Measurements from ENCODE around the gene TPR.

TPR gene

DNA sequence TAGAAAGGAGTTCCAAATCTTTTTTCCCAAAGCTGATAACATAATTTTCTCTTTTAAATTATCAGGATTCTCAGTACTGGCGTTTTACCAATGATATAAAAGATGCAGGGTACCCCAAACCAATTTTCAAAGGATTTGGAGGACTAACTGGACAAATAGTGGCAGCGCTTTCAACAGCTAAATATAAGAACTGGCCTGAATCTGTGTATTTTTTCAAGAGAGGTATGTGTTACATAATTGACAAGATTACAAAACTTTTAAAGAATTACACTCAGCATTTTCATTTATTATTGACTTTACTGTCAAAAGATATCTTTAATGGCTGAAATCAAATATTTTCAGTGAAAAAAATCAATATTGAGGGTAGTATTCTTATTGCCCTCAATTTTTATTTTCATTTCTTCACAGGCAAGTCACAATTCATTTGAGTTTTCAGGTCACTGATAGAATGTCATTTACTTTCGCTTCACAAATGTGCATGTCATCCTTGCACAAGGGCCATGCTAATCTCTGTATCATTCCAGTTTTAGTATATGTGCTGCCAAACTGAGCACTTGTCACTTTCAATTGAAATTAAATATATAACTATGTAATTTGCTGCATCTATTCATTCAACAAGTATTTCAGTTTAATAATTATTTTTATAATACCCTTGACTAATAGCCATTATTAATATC is 63.5 kb downstream of the TPR start:
- H3K9ac ChIP-seq (ENCODE audit: low read length), result no peak overlapping the region
- H4K20me1 ChIP-seq (ENCODE audit: insufficient read depth, low read length), result no peaks in the 10 kb centered on the region

DNA sequence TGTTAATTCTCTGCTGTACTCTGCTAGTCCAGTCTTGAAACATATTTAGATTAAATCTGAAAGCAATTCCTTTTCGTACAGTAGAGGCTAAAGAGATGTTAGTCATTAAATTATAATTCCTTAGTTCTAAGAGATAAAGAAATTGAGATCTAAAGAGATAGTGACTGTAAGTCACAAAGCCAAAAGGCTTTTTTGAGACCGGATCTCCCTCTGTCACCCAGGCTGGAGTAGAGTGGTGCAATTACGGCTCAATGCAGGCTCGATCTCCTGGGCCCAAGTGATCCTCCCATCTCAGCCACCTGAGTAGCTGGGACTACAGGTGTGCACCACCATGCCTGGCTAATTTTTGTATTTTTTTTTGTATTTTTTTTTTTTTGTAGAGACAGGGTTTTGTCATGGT is 64.7 kb downstream of the TPR start:
- H3K4me1 ChIP-seq (ENCODE audit: low read length), result no peaks in the 10 kb centered on the region
- H3K79me2 ChIP-seq (ENCODE audit: low read length), result no peaks in the 10 kb centered on the region
- H3K27ac ChIP-seq (ENCODE audit: low read length), result no peak overlapping the region
- H3K9ac ChIP-seq (ENCODE audit: low read length), result no peak overlapping the region
- TF ChIP-seq, protein P1, sequence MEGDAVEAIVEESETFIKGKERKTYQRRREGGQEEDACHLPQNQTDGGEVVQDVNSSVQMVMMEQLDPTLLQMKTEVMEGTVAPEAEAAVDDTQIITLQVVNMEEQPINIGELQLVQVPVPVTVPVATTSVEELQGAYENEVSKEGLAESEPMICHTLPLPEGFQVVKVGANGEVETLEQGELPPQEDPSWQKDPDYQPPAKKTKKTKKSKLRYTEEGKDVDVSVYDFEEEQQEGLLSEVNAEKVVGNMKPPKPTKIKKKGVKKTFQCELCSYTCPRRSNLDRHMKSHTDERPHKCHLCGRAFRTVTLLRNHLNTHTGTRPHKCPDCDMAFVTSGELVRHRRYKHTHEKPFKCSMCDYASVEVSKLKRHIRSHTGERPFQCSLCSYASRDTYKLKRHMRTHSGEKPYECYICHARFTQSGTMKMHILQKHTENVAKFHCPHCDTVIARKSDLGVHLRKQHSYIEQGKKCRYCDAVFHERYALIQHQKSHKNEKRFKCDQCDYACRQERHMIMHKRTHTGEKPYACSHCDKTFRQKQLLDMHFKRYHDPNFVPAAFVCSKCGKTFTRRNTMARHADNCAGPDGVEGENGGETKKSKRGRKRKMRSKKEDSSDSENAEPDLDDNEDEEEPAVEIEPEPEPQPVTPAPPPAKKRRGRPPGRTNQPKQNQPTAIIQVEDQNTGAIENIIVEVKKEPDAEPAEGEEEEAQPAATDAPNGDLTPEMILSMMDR (IDR thresholded peaks at IDR 0.05; ENCODE audit: low read depth, low read length), result no peak
- no peak for TF ChIP-seq EZH2phosphoT487 (IDR thresholded peaks at IDR 0.05; ENCODE audit: low read depth)
- no peaks in the 10 kb centered on the region for H3K27me3 ChIP-seq (ENCODE audit: low read depth, low read length)
- H2AFZ ChIP-seq (ENCODE audit: low read depth, low read length), result no peak overlapping the region
- H3K4me3 ChIP-seq (ENCODE audit: low read length), result no peak overlapping the region
- H3K36me3 ChIP-seq (replicated peaks; ENCODE audit: low read depth, low read length), result peaks cover 25% of the 10 kb centered on the region
- no peaks in the 10 kb centered on the region for H4K20me1 ChIP-seq (ENCODE audit: insufficient read depth, low read length)
- no peaks in the 10 kb centered on the region for H3K9me3 ChIP-seq (ENCODE audit: insufficient read depth, low read length)
- no peak overlapping the region for H3K4me2 ChIP-seq (ENCODE audit: low read length)

More for the DNA sequence above, 63.5 kb downstream of the TPR start:
- no peaks in the 10 kb centered on the region for H3K79me2 ChIP-seq (ENCODE audit: low read length)
- no peak overlapping the region for H3K4me3 ChIP-seq (ENCODE audit: low read length)
- H3K4me2 ChIP-seq (ENCODE audit: low read length), result no peak overlapping the region
- H3K9me3 ChIP-seq (ENCODE audit: insufficient read depth, low read length), result no peaks in the 10 kb centered on the region
- no peak overlapping the region for H3K27ac ChIP-seq (ENCODE audit: low read length)
- no peak overlapping the region for H2AFZ ChIP-seq (ENCODE audit: low read depth, low read length)
- no peak for TF ChIP-seq EZH2phosphoT487 (IDR thresholded peaks at IDR 0.05; ENCODE audit: low read depth)
- no peaks in the 10 kb centered on the region for H3K27me3 ChIP-seq (ENCODE audit: low read depth, low read length)
- no peaks in the 10 kb centered on the region for H3K4me1 ChIP-seq (ENCODE audit: low read length)
- peaks cover 36% of the 10 kb centered on the region for H3K36me3 ChIP-seq (replicated peaks; ENCODE audit: low read depth, low read length)

DNA sequence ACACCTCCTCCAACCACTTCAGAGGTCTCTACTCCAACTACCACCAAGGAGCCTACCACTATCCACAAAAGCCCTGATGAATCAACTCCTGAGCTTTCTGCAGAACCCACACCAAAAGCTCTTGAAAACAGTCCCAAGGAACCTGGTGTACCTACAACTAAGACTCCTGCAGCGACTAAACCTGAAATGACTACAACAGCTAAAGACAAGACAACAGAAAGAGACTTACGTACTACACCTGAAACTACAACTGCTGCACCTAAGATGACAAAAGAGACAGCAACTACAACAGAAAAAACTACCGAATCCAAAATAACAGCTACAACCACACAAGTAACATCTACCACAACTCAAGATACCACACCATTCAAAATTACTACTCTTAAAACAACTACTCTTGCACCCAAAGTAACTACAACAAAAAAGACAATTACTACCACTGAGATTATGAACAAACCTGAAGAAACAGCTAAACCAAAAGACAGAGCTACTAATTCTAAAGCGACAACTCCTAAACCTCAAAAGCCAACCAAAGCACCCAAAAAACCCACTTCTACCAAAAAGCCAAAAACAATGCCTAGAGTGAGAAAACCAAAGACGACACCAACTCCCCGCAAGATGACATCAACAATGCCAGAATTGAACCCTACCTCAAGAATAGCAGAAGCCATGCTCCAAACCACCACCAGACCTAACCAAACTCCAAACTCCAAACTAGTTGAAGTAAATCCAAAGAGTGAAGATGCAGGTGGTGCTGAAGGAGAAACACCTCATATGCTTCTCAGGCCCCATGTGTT is 66.6 kb downstream of the TPR start:
- Histone ChIP-seq H3K79me2 (ENCODE audit: low read length) (no peaks in the 10 kb centered on the region), H3K27ac (ENCODE audit: low read length) (no peak overlapping the region), H3K4me2 (ENCODE audit: low read length) (no peak overlapping the region), H3K4me3 (ENCODE audit: low read length) (no peak overlapping the region), H3K36me3 (replicated peaks; ENCODE audit: low read depth, low read length) (peaks cover 24% of the 10 kb centered on the region), H3K27me3 (ENCODE audit: low read depth, low read length) (no peaks in the 10 kb centered on the region), H3K9me3 (ENCODE audit: insufficient read depth, low read length) (no peaks in the 10 kb centered on the region), H3K4me1 (ENCODE audit: low read length) (no peaks in the 10 kb centered on the region), H3K9ac (ENCODE audit: low read length) (no peak overlapping the region), H4K20me1 (ENCODE audit: insufficient read depth, low read length) (no peaks in the 10 kb centered on the region), H2AFZ (ENCODE audit: low read depth, low read length) (no peak overlapping the region)
- TF ChIP-seq, protein P1 (IDR thresholded peaks at IDR 0.05; ENCODE audit: low read depth, low read length), result no peak
- TF ChIP-seq EZH2phosphoT487 (IDR thresholded peaks at IDR 0.05; ENCODE audit: low read depth), result no peak

DNA sequence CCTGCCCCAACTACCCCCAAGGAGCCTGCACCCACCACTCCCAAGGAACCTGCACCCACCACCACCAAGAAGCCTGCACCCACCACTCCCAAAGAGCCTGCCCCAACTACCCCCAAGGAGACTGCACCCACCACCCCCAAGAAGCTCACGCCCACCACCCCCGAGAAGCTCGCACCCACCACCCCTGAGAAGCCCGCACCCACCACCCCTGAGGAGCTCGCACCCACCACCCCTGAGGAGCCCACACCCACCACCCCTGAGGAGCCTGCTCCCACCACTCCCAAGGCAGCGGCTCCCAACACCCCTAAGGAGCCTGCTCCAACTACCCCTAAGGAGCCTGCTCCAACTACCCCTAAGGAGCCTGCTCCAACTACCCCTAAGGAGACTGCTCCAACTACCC is 67.6 kb downstream of the TPR start:
- Histone ChIP-seq H3K9ac (ENCODE audit: low read length) (no peak overlapping the region), H3K4me1 (ENCODE audit: low read length) (no peaks in the 10 kb centered on the region), H3K4me3 (ENCODE audit: low read length) (no peak overlapping the region), H4K20me1 (ENCODE audit: insufficient read depth, low read length) (no peaks in the 10 kb centered on the region), H3K4me2 (ENCODE audit: low read length) (no peak overlapping the region), H3K79me2 (ENCODE audit: low read length) (no peaks in the 10 kb centered on the region), H3K27ac (ENCODE audit: low read length) (no peak overlapping the region), H3K27me3 (ENCODE audit: low read depth, low read length) (no peaks in the 10 kb centered on the region), H2AFZ (ENCODE audit: low read depth, low read length) (no peak overlapping the region), H3K36me3 (replicated peaks; ENCODE audit: low read depth, low read length) (peaks cover 20% of the 10 kb centered on the region), H3K9me3 (ENCODE audit: insufficient read depth, low read length) (no peaks in the 10 kb centered on the region)
- TF ChIP-seq, protein P1 (IDR thresholded peaks at IDR 0.05; ENCODE audit: low read depth, low read length), result no peak
- no peak for TF ChIP-seq EZH2phosphoT487 (IDR thresholded peaks at IDR 0.05; ENCODE audit: low read depth)
